GM23248 (cell line): ENCODE measurements around the gene CBFA2T3. TPM values are rescaled to one million over a fixed set of nuclear protein-coding genes. Genes with fewer than 3 reads are reported as not detected.

Experiments used
- DNase-seq: peaks from one replicate; pipeline ENCODE4 v3.0.0-alpha.2; 2015
- H2AFZ ChIP-seq: fragments of 200-600 bp; sonication (generic); 2 replicates; pipeline ENCODE4 v1.6.1; 2016; ENCODE audit warnings: antibody characterized with exemption
- H3F3A ChIP-seq: fragments of 200-600 bp; sonication (generic); 2 replicates; pipeline ENCODE4 v1.6.1; 2016; ENCODE audit warnings: mild to moderate bottlenecking, antibody characterized with exemption, mixed run types; ENCODE audit not compliant: insufficient read depth
- H3K27ac ChIP-seq: fragments of 200-600 bp; sonication (generic); 2 replicates; pipeline ENCODE4 v1.5.1; 2016; ENCODE audit warnings: mild to moderate bottlenecking
- H3K27me3 ChIP-seq: fragments of 200-600 bp; sonication (generic); replicated peaks from 2 replicates; pipeline ENCODE4 v1.6.1; 2016; ENCODE audit warnings: mild to moderate bottlenecking; ENCODE audit not compliant: insufficient read depth
- H3K36me3 ChIP-seq: fragments of 200-600 bp; sonication (generic); 2 replicates; pipeline ENCODE4 v1.6.1; 2016; ENCODE audit warnings: low read depth, mild to moderate bottlenecking
- H3K4me1 ChIP-seq: fragments of 200-600 bp; sonication (generic); 2 replicates; pipeline ENCODE4 v1.6.1; 2016; ENCODE audit warnings: mild to moderate bottlenecking; ENCODE audit not compliant: insufficient read depth
- H3K4me2 ChIP-seq: fragments of 200-600 bp; sonication (generic); one replicate; pipeline ENCODE4 v1.6.1; 2016; ENCODE audit warnings: mild to moderate bottlenecking; ENCODE audit not compliant: unreplicated experiment
- H3K4me3 ChIP-seq: fragments of 200-600 bp; sonication (generic); 2 replicates; pipeline ENCODE4 v1.5.1; 2016; ENCODE audit warnings: mild to moderate bottlenecking
- H3K79me2 ChIP-seq: fragments of 200-600 bp; sonication (generic); 2 replicates; pipeline ENCODE4 v1.6.1; 2016; ENCODE audit warnings: mild to moderate bottlenecking; ENCODE audit not compliant: insufficient read depth
- H3K9ac ChIP-seq: fragments of 200-600 bp; sonication (generic); 2 replicates; pipeline ENCODE4 v1.6.1; 2016; ENCODE audit warnings: mild to moderate bottlenecking
- H3K9me2 ChIP-seq: fragments of 200-600 bp; sonication (generic); 2 replicates; pipeline ENCODE4 v1.6.1; 2016; ENCODE audit warnings: mixed run types, mild to moderate bottlenecking, moderate library complexity; ENCODE audit not compliant: insufficient read depth
- H3K9me3 ChIP-seq: fragments of 200-600 bp; sonication (generic); one replicate; pipeline ENCODE4 v1.6.1; 2017; ENCODE audit warnings: low read depth
- H4K20me1 ChIP-seq: fragments of 200-600 bp; sonication (generic); 2 replicates; pipeline ENCODE4 v1.6.0; 2016; ENCODE audit not compliant: insufficient read depth
- EZH2 ChIP-seq: fragments of 200-600 bp; sonication (generic); IDR thresholded peaks from 2 replicates; pipeline ENCODE4 v1.6.1; 2018; ENCODE audit warnings: antibody characterized with exemption, mild to moderate bottlenecking; ENCODE audit not compliant: insufficient read depth, poor library complexity, severe bottlenecking
- EZH2phosphoT487 ChIP-seq: fragments of 200-600 bp; sonication (generic); IDR thresholded peaks from 2 replicates; pipeline ENCODE4 v1.6.1; 2018; ENCODE audit warnings: antibody characterized with exemption, moderate library complexity, mild to moderate bottlenecking, low read depth; ENCODE audit not compliant: insufficient read depth
- WGBS, 2 experiments: methylation state at CpG; one replicate each; pipeline ENCODE4 v1.1.6; 2015 to 2017; ENCODE audit warnings: low lambda C conversion rate in 2 of 2, low coverage in 1 of 2; ENCODE audit errors: missing lambda C conversion rate in 2 of 2; 5-methylcytosine and 5-hydroxymethylcytosine counted together
- in situ Hi-C: fragments of 300-500 bp; cut with MboI; formaldehyde crosslinking; loops from 2 replicates; pipeline ENCODE4 v1.15.0; 2020
- polyA plus RNA-seq: library from polyadenylated mRNA; unstranded; fragments of >200 nt; fragmentation: Nextera tagmentation; extraction: Ambion mirVana; gene quantifications from 2 replicates; pipeline ENCODE4 v1.2.1, GENCODE V29; 2016
- total RNA-seq: library from RNA; depleted of rRNA; stranded (reverse); fragments of >200 nt; shearing (Covaris generic); gene quantifications from 2 replicates; pipeline ENCODE4 v1.2.3, GENCODE V29; 2014

CBFA2T3 gene
- total and polyA plus RNA-seq, 2 experiments from 2014 or later: not detected

DNA sequence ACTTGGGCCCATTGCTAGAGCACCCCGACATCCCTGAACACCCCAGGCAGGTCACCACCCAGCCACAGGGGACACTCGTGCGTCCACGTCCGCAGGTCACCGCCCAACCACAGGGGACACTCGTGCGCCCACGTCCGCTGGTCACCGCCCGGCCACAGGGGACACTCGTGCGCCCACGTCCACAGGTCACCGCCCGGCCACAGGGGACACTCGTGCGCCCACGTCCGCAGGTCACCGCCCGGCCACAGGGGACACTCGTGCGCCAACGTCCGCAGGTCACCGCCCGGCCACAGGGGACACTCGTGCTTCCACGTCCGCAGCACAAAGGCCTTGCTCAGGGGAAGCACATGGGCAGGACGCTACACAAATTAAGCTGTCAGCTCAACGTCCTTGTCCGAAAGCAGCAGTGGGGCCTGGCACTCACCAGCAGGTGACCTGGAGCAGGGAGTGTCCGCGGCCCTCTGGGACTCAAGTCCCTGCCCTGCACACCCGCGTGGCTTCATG lies 137.9 kb downstream of the CBFA2T3 start:
- H3K27me3 ChIP-seq: no peaks in the 10 kb centered on the region
- no peaks in the 10 kb centered on the region for H3K9me2 ChIP-seq
- H3K9ac ChIP-seq: no peak overlapping the region
- no peak for DNase-seq
- H2AFZ ChIP-seq: no peak overlapping the region
- H3F3A ChIP-seq: no peaks in the 10 kb centered on the region
- no peak overlapping the region for H3K27ac ChIP-seq
- H3K36me3 ChIP-seq: no peaks in the 10 kb centered on the region
- H3K4me3 ChIP-seq: no peak overlapping the region
- in situ Hi-C loops: no loop called here
- H3K9me3 ChIP-seq: no peaks in the 10 kb centered on the region
- TF ChIP-seq EZH2phosphoT487 (no peak), EZH2 (no peak)
- H3K4me1 ChIP-seq: no peaks in the 10 kb centered on the region
- no peaks in the 10 kb centered on the region for H4K20me1 ChIP-seq
- 94 to 95% methylated on average over 20 to 38 of the region's 39 CpGs for WGBS, 2 experiments
- no peak overlapping the region for H3K4me2 ChIP-seq
- H3K79me2 ChIP-seq: no peaks in the 10 kb centered on the region

DNA sequence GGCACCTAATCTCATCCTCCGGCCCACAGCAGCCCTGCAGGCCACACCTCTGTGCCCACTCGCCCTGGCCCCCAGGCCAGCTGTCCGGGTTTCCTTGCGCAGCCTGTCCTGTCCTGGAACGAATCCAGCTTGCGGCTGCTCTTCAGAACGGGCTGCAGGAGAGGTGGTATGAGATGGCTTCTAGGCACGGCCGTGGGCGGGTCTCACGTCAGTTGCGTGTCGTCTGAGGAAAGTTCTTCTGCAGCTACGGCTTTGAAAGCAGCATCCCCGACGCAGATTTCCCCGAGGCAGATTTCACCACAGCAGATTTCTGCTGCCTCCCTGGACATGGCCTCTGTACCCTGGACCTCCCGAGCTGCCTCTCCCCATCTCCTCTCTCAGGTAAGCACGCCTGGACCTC lies 138.4 kb downstream of the CBFA2T3 start:
- Histone ChIP-seq H3K9ac (no peak overlapping the region), H3K27me3 (no peaks in the 10 kb centered on the region), H3K36me3 (no peaks in the 10 kb centered on the region), H3K79me2 (no peaks in the 10 kb centered on the region), H3K27ac (no peak overlapping the region), H2AFZ (no peak overlapping the region), H3K4me1 (no peaks in the 10 kb centered on the region), H3K9me2 (no peaks in the 10 kb centered on the region), H3K4me2 (no peak overlapping the region), H3K4me3 (no peak overlapping the region), H3K9me3 (no peaks in the 10 kb centered on the region), H3F3A (no peaks in the 10 kb centered on the region), H4K20me1 (no peaks in the 10 kb centered on the region)
- TF ChIP-seq EZH2phosphoT487 (no peak), EZH2 (no peak)
- WGBS, 2 experiments: 90 to 91% methylated on average over 17 to 19 of the region's 19 CpGs
- no peak for DNase-seq
- in situ Hi-C loops: no loop called here

DNA sequence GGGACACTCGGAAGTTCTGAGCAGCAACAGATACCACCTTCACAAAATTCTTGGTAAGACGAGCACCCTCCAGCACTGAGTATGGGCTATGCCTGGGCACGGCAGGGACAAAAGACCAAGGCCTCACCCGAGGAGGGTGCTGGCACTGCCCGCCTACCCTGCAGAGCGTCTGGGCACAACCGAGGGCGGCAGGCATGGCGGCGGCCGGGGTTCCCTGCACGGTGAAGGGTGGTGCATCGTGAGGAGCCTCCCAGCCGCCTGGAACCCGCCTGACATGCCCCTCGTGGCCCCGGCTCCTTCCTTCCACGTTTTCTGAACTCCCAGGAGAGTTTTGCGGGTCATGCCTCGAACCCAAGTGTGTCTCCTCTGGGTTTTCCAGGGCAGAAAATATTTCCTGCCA lies 139.2 kb downstream of the CBFA2T3 start:
- no peak overlapping the region for H2AFZ ChIP-seq
- no peaks in the 10 kb centered on the region for H3K4me1 ChIP-seq
- no peaks in the 10 kb centered on the region for H3K36me3 ChIP-seq
- no peaks in the 10 kb centered on the region for H3F3A ChIP-seq
- TF ChIP-seq EZH2phosphoT487 (no peak), EZH2 (no peak)
- H3K9me2 ChIP-seq: no peaks in the 10 kb centered on the region
- no peaks in the 10 kb centered on the region for H3K79me2 ChIP-seq
- no peak overlapping the region for H3K4me3 ChIP-seq
- H3K27me3 ChIP-seq: no peaks in the 10 kb centered on the region
- in situ Hi-C loops: no loop called here
- H3K9ac ChIP-seq: no peak overlapping the region
- H3K27ac ChIP-seq: no peak overlapping the region
- DNase-seq: no peak
- no peak overlapping the region for H3K4me2 ChIP-seq
- H3K9me3 ChIP-seq: no peaks in the 10 kb centered on the region
- WGBS, 2 experiments: 93% methylated on average over 19 to 20 of the region's 20 CpGs
- no peaks in the 10 kb centered on the region for H4K20me1 ChIP-seq

DNA sequence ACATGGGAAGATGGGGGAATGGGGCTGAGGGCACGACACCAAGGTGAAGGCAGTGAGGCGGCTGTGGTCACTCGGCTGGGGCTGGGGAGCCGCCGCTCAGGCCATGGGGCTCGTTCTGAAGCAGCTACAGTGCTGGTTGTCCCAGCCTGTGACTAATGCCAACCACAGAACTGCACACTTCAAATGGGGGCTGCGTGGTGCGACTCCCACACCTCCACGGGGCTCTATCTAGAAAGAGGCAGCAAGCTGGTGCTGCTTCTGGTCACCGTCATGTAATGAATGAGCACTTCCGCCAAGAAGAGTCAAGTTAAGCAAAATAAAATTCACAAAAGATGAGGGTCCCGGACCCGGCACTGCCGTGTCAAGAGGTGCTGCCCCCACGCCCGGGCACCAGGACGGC lies 140.2 kb downstream of the CBFA2T3 start:
- no peak for DNase-seq
- in situ Hi-C loops: no loop called here
- no peaks in the 10 kb centered on the region for H3K36me3 ChIP-seq
- no peak overlapping the region for H3K4me2 ChIP-seq
- H3K9ac ChIP-seq: no peak overlapping the region
- TF ChIP-seq EZH2 (no peak), EZH2phosphoT487 (no peak)
- no peaks in the 10 kb centered on the region for H3K4me1 ChIP-seq
- H3F3A ChIP-seq: no peaks in the 10 kb centered on the region
- H3K4me3 ChIP-seq: no peak overlapping the region
- no peak overlapping the region for H3K27ac ChIP-seq
- no peaks in the 10 kb centered on the region for H4K20me1 ChIP-seq
- H2AFZ ChIP-seq: no peak overlapping the region
- H3K9me3 ChIP-seq: no peaks in the 10 kb centered on the region
- no peaks in the 10 kb centered on the region for H3K27me3 ChIP-seq
- H3K9me2 ChIP-seq: no peaks in the 10 kb centered on the region
- 95 to 99% methylated on average over 17 of the region's 17 CpGs for WGBS, 2 experiments
- H3K79me2 ChIP-seq: no peaks in the 10 kb centered on the region

DNA sequence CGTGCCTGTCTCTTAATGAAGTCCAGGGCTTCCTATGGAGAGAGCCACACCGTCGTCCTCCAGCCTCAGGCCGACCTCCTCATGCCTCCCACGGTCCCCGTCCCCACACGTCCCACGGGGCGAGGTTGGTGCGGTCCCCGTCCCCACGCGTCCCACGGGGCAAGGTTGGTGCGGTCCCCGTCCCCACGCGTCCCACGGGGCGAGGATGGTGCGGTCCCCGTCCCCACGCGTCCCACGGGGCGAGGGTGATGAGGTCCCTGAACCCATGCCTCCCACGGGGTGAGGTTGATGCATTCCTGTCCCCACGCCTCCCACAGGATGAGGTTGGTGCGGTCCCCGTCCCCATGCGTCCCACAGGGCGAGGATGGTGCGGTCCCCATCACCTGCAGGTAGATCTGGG lies 141.2 kb downstream of the CBFA2T3 start:
- in situ Hi-C loops: no loop called here
- Histone ChIP-seq H3K27ac (no peak overlapping the region), H3F3A (no peaks in the 10 kb centered on the region), H3K9me2 (no peaks in the 10 kb centered on the region), H2AFZ (no peak overlapping the region), H3K4me3 (no peak overlapping the region), H3K9ac (no peak overlapping the region), H3K36me3 (no peaks in the 10 kb centered on the region), H3K79me2 (no peaks in the 10 kb centered on the region), H3K9me3 (no peaks in the 10 kb centered on the region), H4K20me1 (no peaks in the 10 kb centered on the region), H3K27me3 (no peaks in the 10 kb centered on the region), H3K4me1 (no peaks in the 10 kb centered on the region), H3K4me2 (no peak overlapping the region)
- no peak for DNase-seq
- no peak for TF ChIP-seq EZH2
- TF ChIP-seq EZH2phosphoT487: no peak
- 91 to 92% methylated on average over 13 to 33 of the region's 33 CpGs for WGBS, 2 experiments
